Forelimb muscle (tissue), 1 donor: Measurements from ENCODE around the gene HMGB4. TPM values are rescaled to one million over a fixed set of nuclear protein-coding genes. Genes with fewer than 3 reads are reported as not detected.

ENCODE experiments used
- DNase-seq: peaks from one replicate; pipeline ENCODE4 v3.0.0-alpha.2; 2013; ENCODE audit warnings: low read depth
- polyA plus RNA-seq: library from polyadenylated mRNA; unstranded; fragments of 120-200 nt; gene quantifications from one replicate; pipeline ENCODE4 v1.2.1, GENCODE V29; 2013; ENCODE audit not compliant: insufficient read length

Gene HMGB4
- polyA plus RNA-seq, 1 donor, result not detected

- no peak for DNase-seq
These were observed 33.3 kb downstream of the HMGB4 start for GRCh38 chr1:33897092-33897725.

GRCh38 chr1:33898406-33898805 lies 34.5 kb downstream of the HMGB4 start:
- no peak for DNase-seq

- no peak for DNase-seq
These were observed 35.0 kb downstream of the HMGB4 start for GRCh38 chr1:33898881-33899280.

- no peak for DNase-seq
These were observed 35.9 kb downstream of the HMGB4 start for GRCh38 chr1:33899746-33900145.

GRCh38 chr1:33902486-33903209 lies 38.8 kb downstream of the HMGB4 start:
- no peak for DNase-seq

- no peak for DNase-seq
These were observed 39.3 kb downstream of the HMGB4 start for GRCh38 chr1:33903210-33903589.

- DNase-seq, result no peak
These were observed 41.4 kb downstream of the HMGB4 start for GRCh38 chr1:33905241-33905640.

- DNase-seq, result no peak
These were observed 42.3 kb downstream of the HMGB4 start for GRCh38 chr1:33906156-33906555.

GRCh38 chr1:33908324-33908956 lies 44.6 kb downstream of the HMGB4 start:
- DNase-seq, result no peak
